Epithelial cell of esophagus (primary cell): ENCODE data around the gene NRXN3.

ENCODE experiments used
- DNase-seq: peaks from one replicate; pipeline ENCODE4 v3.0.0; 2010; ENCODE audit warnings: low read depth
- H3K4me3 ChIP-seq: 2 replicates; pipeline ENCODE4 v1.5.1; 2011; ENCODE audit warnings: mild to moderate bottlenecking, low read length, control low read depth
- TF ChIP-seq, protein P1 (sequence below): IDR thresholded peaks from 2 replicates; pipeline ENCODE4 v1.5.1; 2011; ENCODE audit warnings: low read depth, mild to moderate bottlenecking, low read length, control low read depth, inconsistent platforms; ENCODE audit not compliant: insufficient read depth; ENCODE audit errors: missing control alignments

NRXN3 gene

GRCh38 chr14:79695307-79695706 is 1525.1 kb downstream of the NRXN3 start:
- no peak overlapping the region for H3K4me3 ChIP-seq
- TF ChIP-seq, protein P1, sequence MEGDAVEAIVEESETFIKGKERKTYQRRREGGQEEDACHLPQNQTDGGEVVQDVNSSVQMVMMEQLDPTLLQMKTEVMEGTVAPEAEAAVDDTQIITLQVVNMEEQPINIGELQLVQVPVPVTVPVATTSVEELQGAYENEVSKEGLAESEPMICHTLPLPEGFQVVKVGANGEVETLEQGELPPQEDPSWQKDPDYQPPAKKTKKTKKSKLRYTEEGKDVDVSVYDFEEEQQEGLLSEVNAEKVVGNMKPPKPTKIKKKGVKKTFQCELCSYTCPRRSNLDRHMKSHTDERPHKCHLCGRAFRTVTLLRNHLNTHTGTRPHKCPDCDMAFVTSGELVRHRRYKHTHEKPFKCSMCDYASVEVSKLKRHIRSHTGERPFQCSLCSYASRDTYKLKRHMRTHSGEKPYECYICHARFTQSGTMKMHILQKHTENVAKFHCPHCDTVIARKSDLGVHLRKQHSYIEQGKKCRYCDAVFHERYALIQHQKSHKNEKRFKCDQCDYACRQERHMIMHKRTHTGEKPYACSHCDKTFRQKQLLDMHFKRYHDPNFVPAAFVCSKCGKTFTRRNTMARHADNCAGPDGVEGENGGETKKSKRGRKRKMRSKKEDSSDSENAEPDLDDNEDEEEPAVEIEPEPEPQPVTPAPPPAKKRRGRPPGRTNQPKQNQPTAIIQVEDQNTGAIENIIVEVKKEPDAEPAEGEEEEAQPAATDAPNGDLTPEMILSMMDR = no peak

DNA sequence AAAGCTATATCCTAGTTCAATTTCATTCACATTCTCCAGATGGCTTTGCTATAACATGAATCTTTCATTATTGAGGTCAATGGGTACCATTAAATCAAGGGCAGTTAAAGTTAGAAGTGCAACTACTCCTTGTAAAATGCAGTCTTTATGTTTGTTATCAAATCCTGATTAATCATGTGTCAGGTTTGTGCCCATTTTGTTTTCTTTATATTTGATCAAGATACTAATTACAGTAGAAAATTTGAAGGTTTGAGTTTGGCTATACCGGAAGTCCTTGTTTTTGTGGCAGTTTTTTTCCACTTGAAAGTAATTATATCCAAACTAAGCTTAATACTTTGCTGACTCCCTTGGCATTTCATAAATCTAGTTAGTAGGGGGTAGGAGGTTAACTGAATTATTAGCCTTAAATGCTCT is 1528.1 kb downstream of the NRXN3 start:
- H3K4me3 ChIP-seq = no peak overlapping the region
- DNase-seq = no peak
- TF ChIP-seq, protein P1 = no peak

More at GRCh38 chr14:79695307-79695706, 1525.1 kb downstream of the NRXN3 start:
- no peak for DNase-seq

DNA sequence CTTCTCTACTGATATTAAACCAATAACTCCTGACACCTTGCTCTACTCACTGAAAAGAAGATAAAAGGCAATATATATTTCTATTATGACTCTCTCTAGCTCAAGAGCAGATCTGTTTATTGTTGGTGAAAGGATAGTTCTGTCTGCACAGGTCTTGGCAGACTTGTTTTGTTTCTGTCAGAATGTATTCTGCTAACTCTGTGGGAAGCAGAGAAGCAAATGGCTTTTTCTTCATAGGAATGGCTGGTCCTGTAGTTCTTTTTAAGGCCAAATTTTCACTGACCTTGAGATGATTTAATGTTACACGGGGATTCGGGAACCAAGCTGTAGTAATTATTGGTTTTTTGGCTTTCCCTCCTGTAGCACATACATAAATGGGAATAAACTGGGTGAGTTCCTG is 1529.0 kb downstream of the NRXN3 start:
- no peak overlapping the region for H3K4me3 ChIP-seq
- DNase-seq = no peak
- TF ChIP-seq, protein P1 = no peak

GRCh38 chr14:79701371-79701770 is 1531.2 kb downstream of the NRXN3 start:
- TF ChIP-seq, protein P1 = no peak
- no peak for DNase-seq
- H3K4me3 ChIP-seq = no peak overlapping the region

DNA sequence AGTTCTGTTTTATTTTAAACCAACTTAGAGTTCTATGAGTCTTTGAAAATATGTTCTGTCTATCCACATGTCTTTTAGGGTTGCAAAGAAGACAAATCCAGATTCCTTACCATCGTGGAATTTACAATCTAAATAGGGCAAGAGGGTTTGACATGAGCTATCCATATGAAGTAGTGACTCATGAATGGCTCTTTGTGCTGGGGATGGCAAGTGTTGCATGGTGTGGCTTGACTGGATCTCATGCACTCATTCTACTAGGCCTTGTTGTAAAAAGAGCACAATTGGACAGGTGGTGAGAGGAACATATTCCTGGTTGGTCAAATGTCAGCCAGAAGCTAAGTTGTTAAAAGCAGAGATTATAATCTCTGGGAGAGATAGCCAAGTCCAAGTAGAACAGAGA is 1532.0 kb downstream of the NRXN3 start:
- H3K4me3 ChIP-seq = no peak overlapping the region
- TF ChIP-seq, protein P1 = no peak
- DNase-seq = no peak

DNA sequence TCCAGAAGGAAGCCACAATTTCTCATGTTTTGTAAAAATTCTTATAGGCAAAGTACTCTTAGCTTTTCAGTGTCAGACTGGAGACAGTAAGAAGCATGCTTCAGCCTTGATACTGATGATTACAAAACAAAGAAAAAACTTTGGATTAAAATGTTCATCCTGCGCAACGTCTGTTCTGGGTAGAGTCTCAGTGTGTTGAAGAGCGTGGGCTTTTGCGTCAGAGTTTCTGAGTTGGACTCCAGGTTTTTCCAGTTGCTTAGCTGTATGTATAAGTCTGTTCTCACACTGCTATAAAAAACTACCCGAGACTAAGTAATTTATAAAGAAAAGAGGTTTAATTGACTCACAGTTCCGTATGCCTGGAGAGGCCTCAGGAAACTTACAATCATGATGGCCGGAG is 1533.0 kb downstream of the NRXN3 start:
- no peak overlapping the region for H3K4me3 ChIP-seq
- TF ChIP-seq, protein P1 = no peak
- no peak for DNase-seq

GRCh38 chr14:79704041-79704807 is 1534.1 kb downstream of the NRXN3 start:
- no peak for DNase-seq
- TF ChIP-seq, protein P1 = no peak
- H3K4me3 ChIP-seq = no peak overlapping the region
